Adrenal gland (tissue), 12 donors: ENCODE data around the gene TRMT61A. TPM values are rescaled to one million over a fixed set of nuclear protein-coding genes. Genes with fewer than 3 reads are reported as not detected.
A peak's percentile ranks its signal among the peaks of the same experiment; 100 is the strongest.

Experiments
- DNase-seq, 7 donors: peaks; one replicate each; pipeline ENCODE4 v3.0.0-alpha.2; 2019 to 2020
- H3K27ac ChIP-seq, 5 donors: fragments of 200-600 bp; sonication (generic) in 4 of 5; 1 replicate in 3 of 5; 2 replicates in 2 of 5; pipeline versions ENCODE4 v1.5.1 to v1.8.0; 2016 to 2020; ENCODE audit warnings: mild to moderate bottlenecking in 1 of 5
- H3K27me3 ChIP-seq: fragments of 200-600 bp; 2 replicates; pipeline ENCODE4 v1.8.0; 2021
- H3K36me3 ChIP-seq, 2 donors: fragments of 200-600 bp; replicated peaks in 1 of 2; 1 replicate in 1 of 2; 2 replicates in 1 of 2; pipeline versions ENCODE4 v1.5.1 to v1.8.0; 2018 to 2022
- H3K4me1 ChIP-seq, 2 donors: fragments of 200-600 bp; replicated peaks in 1 of 2; 1 replicate in 1 of 2; 2 replicates in 1 of 2; pipeline versions ENCODE4 v1.5.1 to v1.8.0; 2018 to 2021
- H3K4me3 ChIP-seq, 4 donors: fragments of 200-600 bp; sonication (generic) in 3 of 4; one replicate each; pipeline ENCODE4 v1.5.1; 2016 to 2018
- H3K9me3 ChIP-seq, 3 donors: fragments of 200-600 bp; sonication (generic) in 1 of 3; replicated peaks in 1 of 3; 1 replicate in 2 of 3; 2 replicates in 1 of 3; pipeline versions ENCODE4 v1.5.1 to v1.8.0; 2016 to 2021
- CTCF ChIP-seq, 6 experiments: fragments of 450-650 bp in 4 of 6; fragments of 200-600 bp in 2 of 6; sonication (generic) in 1 of 6; IDR thresholded peaks; 1 replicate in 5 of 6; 2 replicates in 1 of 6; pipeline versions ENCODE4 v1.5.1 to v1.8.0; 2016 to 2021; ENCODE audit warnings: antibody characterized with exemption in 6 of 6, mild to moderate bottlenecking in 2 of 6, moderate library complexity in 1 of 6
- POLR2A ChIP-seq, 2 donors: fragments of 450-650 bp; IDR thresholded peaks; one replicate each; pipeline ENCODE4 v1.6.1; 2017; ENCODE audit warnings: antibody characterized with exemption in 2 of 2, mild to moderate bottlenecking in 2 of 2, moderate library complexity in 1 of 2
- WGBS, 4 donors: extraction: QIAGEN DNeasy Blood & Tissue Kit in 2 of 4; methylation state at CpG; one replicate each; pipeline versions ENCODE4 v1.1.5 to v1.1.7; 2013 to 2017; 5-methylcytosine and 5-hydroxymethylcytosine counted together
- intact Hi-C, 2 donors: fragments of 100-400 bp; cut with DNase I; formaldehyde crosslinking; loops; one replicate each; pipeline versions ENCODE4 v1.14.1 to v1.15.0; 2022 to 2023
- polyA plus RNA-seq, 3 donors: library from polyadenylated mRNA; stranded (reverse); fragments of 200-250 nt in 2 of 3; fragments of 350-450 nt in 1 of 3; fragmentation: Illumina TruSeq in 1 of 3; extraction: RNeasy Lipid Tissue Mini Kit (QIAGEN cat#74804) in 1 of 3; gene quantifications; one replicate each; pipeline ENCODE4 v1.2.3, GENCODE V29; 2013 to 2014
- total RNA-seq, 9 donors: library from RNA; depleted of rRNA in 4 of 9; stranded (reverse); fragments of >200 nt in 4 of 9; fragments of 120-200 nt in 1 of 9; fragmentation: NEBNext Ultra II Directional in 1 of 9; extraction: Animal tissue kit (Norgen Biotek cat#: 25700) in 1 of 9; gene quantifications; one replicate each; pipeline versions ENCODE4 v1.1.0 to v1.2.4, GENCODE V29; 2013 to 2023
- donor health status: healthy with polysubstance abuse.
- donor health status: Bipolar disorder and iron deficiency.
- donor health status: DM: yes; HTN: yes; CAD: no.
- donor health status: DM: no; HTN: no; CAD: no.
- donor health status: DM: no; HTN: no; CAD: no.
- donor health status: DM: yes; HTN: yes; CAD: no.

TRMT61A gene
- total and polyA plus RNA-seq, 12 donors, result 2.5 to 26.0 (median 13.5) TPM

GRCh38 chr14:103550451-103551337 is 21.7 kb downstream of the TRMT61A start:
- H3K4me1 ChIP-seq, result peaks cover 21 to 33% of the 10 kb centered on the region in 2 donors
- peak in 1 of 7 donors; percentile 29 for DNase-seq
- no peaks in the 10 kb centered on the region for H3K9me3 ChIP-seq
- TF ChIP-seq POLR2A (IDR thresholded peaks at IDR 0.05), result no peak
- no peak for TF ChIP-seq CTCF (IDR thresholded peaks at IDR 0.05)
- no peaks in the 10 kb centered on the region for H3K27me3 ChIP-seq
- H3K36me3 ChIP-seq, result no peaks in the 10 kb centered on the region
- 77 to 82% (median 81%) methylated on average over 12 to 22 of the region's 22 CpGs for WGBS, 4 donors
- intact Hi-C loops, result no loop called here
- peak overlapping the region in 4 of 5 donors; percentile 83 to 95 (median 88) for H3K27ac ChIP-seq
- H3K4me3 ChIP-seq, result no peak overlapping the region

- Histone ChIP-seq H3K4me3 (no peak overlapping the region), H3K27ac (peak overlapping the region in 4 of 5 donors; percentile 83 to 95 (median 88)), H3K9me3 (no peaks in the 10 kb centered on the region), H3K27me3 (no peaks in the 10 kb centered on the region), H3K36me3 (no peaks in the 10 kb centered on the region), H3K4me1 (peaks cover 21 to 33% of the 10 kb centered on the region in 2 donors)
- TF ChIP-seq CTCF (IDR thresholded peaks at IDR 0.05) (no peak), POLR2A (IDR thresholded peaks at IDR 0.05) (no peak)
- peak in 2 of 7 donors; percentile 57 to 76 for DNase-seq
- WGBS, 4 donors, result 74 to 85% (median 80%) methylated on average over 9 to 17 of the region's 17 CpGs
- intact Hi-C loops, result no loop called here
Measured at GRCh38 chr14:103551338-103551762, 22.4 kb downstream of the TRMT61A start.

GRCh38 chr14:103552011-103552845 is 23.2 kb downstream of the TRMT61A start:
- DNase-seq, result peak; percentile 35 to 83 (median 75)
- H3K4me3 ChIP-seq, result peak overlapping the region in 1 of 4 donors; percentile 25
- H3K4me1 ChIP-seq, result peaks cover 21 to 40% of the 10 kb centered on the region in 2 donors
- no peaks in the 10 kb centered on the region for H3K9me3 ChIP-seq
- no peaks in the 10 kb centered on the region for H3K27me3 ChIP-seq
- no peaks in the 10 kb centered on the region for H3K36me3 ChIP-seq
- WGBS, 4 donors, result 34 to 48% (median 37%) methylated on average over 12 to 18 of the region's 18 CpGs
- TF ChIP-seq POLR2A (IDR thresholded peaks at IDR 0.05) (peak in 1 of 2 donors; percentile 23), CTCF (IDR thresholded peaks at IDR 0.05) (no peak)
- peak overlapping the region; percentile 18 to 95 (median 87) for H3K27ac ChIP-seq
- intact Hi-C loops, result no loop called here

- Histone ChIP-seq H3K4me1 (peaks cover 21 to 45% of the 10 kb centered on the region in 2 donors), H3K36me3 (peaks cover 0 to under 1% of the 10 kb centered on the region in 2 donors), H3K9me3 (no peaks in the 10 kb centered on the region), H3K4me3 (no peak overlapping the region), H3K27me3 (no peaks in the 10 kb centered on the region), H3K27ac (peak overlapping the region; percentile 5 to 95 (median 87))
- TF ChIP-seq POLR2A (IDR thresholded peaks at IDR 0.05) (no peak), CTCF (IDR thresholded peaks at IDR 0.05) (no peak)
- 92 to 95% (median 95%) methylated on average over 11 of the region's 11 CpGs for WGBS, 4 donors
- intact Hi-C loops, result no loop called here
- DNase-seq, result no peak
Measured at GRCh38 chr14:103552846-103553210, 23.8 kb downstream of the TRMT61A start.
